ENCODE measurements around the gene DDIT4. TPM values are rescaled to one million over a fixed set of nuclear protein-coding genes. Genes with fewer than 3 reads are reported as not detected.
A peak's percentile ranks its signal among the peaks of the same experiment; 100 is the strongest.

Gene DDIT4
- total and polyA plus RNA-seq, 9 of the 15 experiments (the other 6 are each of a cell fraction or from before 2014, with no cell fraction given), result 8.2 to 675 (median 159) TPM

GRCh38 chr10:72275351-72276012, 1.8 kb downstream of the DDIT4 start (continued):
- TF ChIP-seq PATZ1 (CRISPR knock-in tag; IDR thresholded peaks at IDR 0.05; ENCODE audit: borderline replicate concordance) (no peak), TEAD4 (IDR thresholded peaks at IDR 0.05; ENCODE audit: low read length) (peak; percentile 41), TEAD4 (CRISPR knock-in tag; IDR thresholded peaks at IDR 0.05; ENCODE audit: borderline replicate concordance) (no peak), RBM17 (IDR thresholded peaks at IDR 0.05; ENCODE audit: borderline replicate concordance, low read depth, low read length) (no peak), IRF9 (tag; IDR thresholded peaks at IDR 0.05) (no peak), NR4A1 (CRISPR knock-in tag; IDR thresholded peaks at IDR 0.05) (0 out of 2 replicates have a peak, but pooled peaks have one; percentile 18), NR4A1 (tag; IDR thresholded peaks at IDR 0.05) (0 out of 2 replicates have a peak, but pooled peaks have one; percentile 21), ARNT (IDR thresholded peaks at IDR 0.05) (no peak), MCM2 (IDR thresholded peaks at IDR 0.05; ENCODE audit: low read depth) (no peak), ZNF311 (CRISPR knock-in tag; IDR thresholded peaks at IDR 0.05) (0 out of 2 replicates have a peak, but pooled peaks have one; percentile 36), NR2C2 (CRISPR knock-in tag; IDR thresholded peaks at IDR 0.05) (no peak), NR2C2 (tag; IDR thresholded peaks at IDR 0.05) (peak; percentile 93), RAD51 (IDR thresholded peaks at IDR 0.05; ENCODE audit: borderline replicate concordance, low read depth) (no peak; the same call in 1 of the 2 replicates), SIRT6 (IDR thresholded peaks at IDR 0.05; ENCODE audit: low read depth, low read length) (peak; percentile 87), TRIM25 (IDR thresholded peaks at IDR 0.05; ENCODE audit: borderline replicate concordance) (0 out of 2 replicates have a peak, but pooled peaks have one; percentile 58), ZFP30 (CRISPR knock-in tag; IDR thresholded peaks at IDR 0.05; ENCODE audit: borderline replicate concordance) (peak; percentile 89; the same call in 1 of the 2 replicates), GTF3C2 (IDR thresholded peaks at IDR 0.05; ENCODE audit: borderline replicate concordance, extremely low read depth, insufficient read length) (no peak), EHMT2 (IDR thresholded peaks at IDR 0.05) (no peak), ZBTB26 (CRISPR knock-in tag; IDR thresholded peaks at IDR 0.05) (peak; percentile 78; the same call in 1 of the 2 replicates)
